CD4-positive, alpha-beta T cell treated with Interleukin-4 for 4 hours (primary cell): ENCODE measurements around the gene NEK7.
"Not testable (repeated sequence)": the region's sequence is repeated elsewhere in the genome, so short reads cannot be mapped to it uniquely, and the experiment has no call there.

Experiments
- DNase-seq: peaks from one replicate; pipeline ENCODE4 v3.0.0-alpha.2; 2020

The NEK7 gene

DNA sequence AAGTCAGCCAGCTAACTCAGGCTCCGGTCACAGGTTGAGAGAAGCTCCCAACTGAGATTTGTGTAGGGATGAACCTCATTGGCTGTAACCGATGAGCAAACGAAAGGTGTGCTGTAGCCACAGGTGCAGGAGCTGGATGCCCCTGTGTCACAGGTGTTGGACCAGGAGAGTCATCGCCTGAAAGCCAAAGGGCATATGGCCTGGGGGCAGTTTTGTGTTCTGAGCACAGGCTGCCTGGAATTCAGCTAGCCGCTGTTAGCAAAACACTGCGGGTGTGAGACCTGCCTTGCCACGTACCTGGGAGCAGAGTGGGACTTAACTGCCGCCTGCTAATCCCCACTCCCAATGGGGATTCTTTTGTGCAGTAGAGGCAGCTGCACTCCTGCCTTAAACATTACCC is 55.3 kb downstream of the NEK7 start:
- no peak for DNase-seq

GRCh38 chr1:198212675-198213074 is 55.9 kb downstream of the NEK7 start:
- no peak for DNase-seq

DNA sequence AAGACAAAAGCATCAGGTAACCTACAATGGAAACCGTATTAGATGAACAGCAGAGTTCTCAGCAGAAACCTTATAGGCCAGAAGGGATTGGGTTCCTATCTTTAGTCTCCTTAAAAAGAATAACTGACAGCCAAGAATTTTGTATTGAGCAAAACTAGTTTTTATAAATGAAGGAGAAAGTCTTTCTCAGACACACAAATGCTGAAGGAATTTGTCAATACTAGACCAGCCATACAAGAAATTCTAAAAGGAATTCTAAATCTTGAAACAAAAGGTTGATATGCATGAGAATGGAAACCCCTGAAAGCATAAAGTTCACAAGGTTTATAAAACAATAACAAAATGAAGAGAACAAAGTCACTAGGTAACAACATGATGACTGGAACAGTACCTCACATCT is 58.1 kb downstream of the NEK7 start:
- DNase-seq = no peak

- DNase-seq = no peak
These were observed 63.6 kb downstream of the NEK7 start for GRCh38 chr1:198220428-198220827.

- DNase-seq = not testable (repeated sequence)
These were observed 70.2 kb downstream of the NEK7 start for GRCh38 chr1:198227010-198227409.

- DNase-seq = not testable (repeated sequence)
These were observed 70.7 kb downstream of the NEK7 start for GRCh38 chr1:198227454-198227853.

DNA sequence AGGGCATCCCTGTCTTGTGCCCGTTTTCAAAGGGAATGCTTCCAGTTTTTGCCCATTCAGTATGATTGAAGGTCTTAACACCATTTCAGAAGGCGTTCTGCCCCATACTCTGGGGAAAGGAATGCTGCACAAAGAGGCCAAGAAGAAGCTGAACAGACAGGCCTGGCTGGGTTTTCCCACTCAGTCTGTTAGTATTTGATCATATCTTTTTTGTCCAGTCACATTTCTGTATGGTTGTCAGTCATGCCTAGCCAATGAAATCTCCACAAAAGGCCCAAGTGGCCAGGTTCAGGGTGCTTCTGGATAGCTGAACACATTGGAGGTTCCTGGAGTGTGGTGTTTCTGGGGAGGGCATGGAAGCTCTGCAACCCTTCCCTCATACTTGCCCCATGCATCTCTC is 72.1 kb downstream of the NEK7 start:
- DNase-seq = no peak

- no peak for DNase-seq
These were observed 75.0 kb downstream of the NEK7 start for GRCh38 chr1:198231779-198232178.

GRCh38 chr1:198232378-198232777 is 75.6 kb downstream of the NEK7 start:
- DNase-seq = no peak

DNA sequence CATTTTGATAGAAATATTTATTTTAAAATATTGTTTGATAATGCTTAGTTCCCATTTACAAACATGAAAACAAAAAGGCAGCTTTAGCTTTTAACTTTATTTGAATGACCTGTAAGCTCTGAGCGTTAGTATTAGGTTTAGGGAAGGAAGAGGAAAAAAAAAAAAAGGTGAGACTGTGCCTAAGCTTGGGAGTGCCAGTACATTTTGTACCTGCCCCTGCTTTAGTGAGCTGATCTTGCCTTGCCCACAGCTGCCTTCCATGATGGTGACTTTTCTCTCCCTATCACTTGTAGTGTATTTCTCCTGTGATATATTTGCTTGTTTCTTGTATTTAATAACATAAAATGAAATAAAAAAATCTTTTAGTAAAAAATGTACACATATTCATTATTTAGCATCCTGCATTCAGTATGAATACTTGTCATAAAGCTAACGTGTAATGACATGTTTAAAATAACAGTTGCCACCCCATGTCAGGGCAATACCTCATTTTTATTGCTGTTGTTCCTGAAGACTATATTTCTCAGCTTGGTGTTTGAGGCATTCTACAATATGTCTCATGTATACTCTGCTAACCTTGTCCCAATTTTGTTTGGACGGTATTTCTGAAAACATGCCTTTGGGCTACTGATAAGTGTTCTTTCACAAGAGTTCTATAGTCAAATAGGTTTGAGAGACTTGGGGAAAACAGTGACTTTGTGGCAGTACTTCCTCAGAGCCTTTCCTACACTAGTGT is 76.3 kb downstream of the NEK7 start:
- no peak for DNase-seq

- peak; percentile 15 for DNase-seq
These were observed 77.9 kb downstream of the NEK7 start for GRCh38 chr1:198234520-198235251.

DNA sequence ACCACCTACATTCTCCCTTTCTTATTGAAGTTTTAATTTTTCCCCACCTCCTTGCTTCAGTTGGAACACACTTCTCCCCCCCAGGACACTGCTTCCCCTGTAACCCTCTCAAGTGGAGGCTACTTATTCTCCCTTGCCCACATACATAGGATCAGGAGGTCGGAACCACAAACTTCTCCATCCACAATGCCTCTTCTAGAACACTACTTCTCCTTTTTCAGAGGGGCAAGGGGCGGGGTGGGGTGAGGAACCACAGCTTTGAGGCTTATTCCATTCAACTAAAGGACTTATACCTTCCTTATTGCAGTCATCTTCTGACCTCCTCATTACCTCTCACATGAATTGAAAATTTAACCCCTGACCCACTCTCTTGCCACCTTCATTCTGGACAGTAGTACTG is 81.3 kb downstream of the NEK7 start:
- no peak for DNase-seq

GRCh38 chr1:198241553-198241952 is 84.8 kb downstream of the NEK7 start:
- DNase-seq = no peak

GRCh38 chr1:198244772-198245171 is 88.0 kb downstream of the NEK7 start:
- DNase-seq = no peak

DNA sequence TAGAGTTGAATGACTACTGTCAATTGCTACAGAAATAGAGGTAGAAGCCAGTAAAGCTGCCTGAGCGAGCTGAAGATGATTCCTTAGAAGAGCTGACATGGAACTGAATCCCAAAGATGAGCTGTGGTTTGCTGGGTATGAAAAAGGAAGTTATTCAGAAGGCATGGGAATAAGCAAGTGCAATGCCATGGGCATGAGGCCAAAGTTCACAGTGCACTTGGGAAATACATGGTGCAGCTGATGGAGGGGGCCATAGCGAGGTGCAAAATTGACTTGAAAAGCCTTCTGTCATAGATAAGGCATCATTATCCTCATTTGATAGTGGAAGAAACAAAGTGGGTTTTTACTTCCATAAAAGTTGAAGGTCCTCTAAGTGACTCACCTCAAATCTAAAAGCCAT is 88.6 kb downstream of the NEK7 start:
- no peak for DNase-seq

- no peak for DNase-seq
These were observed 89.5 kb downstream of the NEK7 start for GRCh38 chr1:198246337-198246736.

GRCh38 chr1:198253259-198253658 is 96.5 kb downstream of the NEK7 start:
- DNase-seq = no peak

GRCh38 chr1:198253668-198254067 is 96.9 kb downstream of the NEK7 start:
- DNase-seq = peak; percentile 32

GRCh38 chr1:198254521-198254920 is 97.7 kb downstream of the NEK7 start:
- no peak for DNase-seq

- DNase-seq = no peak
These were observed 98.2 kb downstream of the NEK7 start for GRCh38 chr1:198254948-198255347.

GRCh38 chr1:198255784-198256183 is 99.0 kb downstream of the NEK7 start:
- DNase-seq = no peak

DNA sequence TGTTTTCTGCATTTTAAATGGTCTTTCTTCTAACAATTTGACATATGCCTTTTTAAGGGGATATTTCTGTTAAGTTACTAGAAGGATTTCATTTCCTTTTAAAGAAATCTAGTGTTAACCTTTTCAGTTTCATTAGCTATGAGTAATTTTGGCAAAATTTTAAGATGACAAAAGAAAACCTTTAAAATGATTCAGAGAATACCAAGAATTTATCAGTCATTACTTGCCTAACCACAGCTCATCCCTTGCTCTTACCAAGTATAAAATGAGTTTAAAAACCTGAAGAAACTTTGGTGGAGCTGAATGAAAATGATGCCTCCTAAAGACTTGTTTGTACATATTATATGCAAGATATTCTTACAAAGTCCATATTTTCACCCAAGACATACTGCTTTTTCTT is 101.7 kb downstream of the NEK7 start:
- peak; percentile 27 for DNase-seq

GRCh38 chr1:198259333-198260074 is 102.7 kb downstream of the NEK7 start:
- DNase-seq = no peak

DNA sequence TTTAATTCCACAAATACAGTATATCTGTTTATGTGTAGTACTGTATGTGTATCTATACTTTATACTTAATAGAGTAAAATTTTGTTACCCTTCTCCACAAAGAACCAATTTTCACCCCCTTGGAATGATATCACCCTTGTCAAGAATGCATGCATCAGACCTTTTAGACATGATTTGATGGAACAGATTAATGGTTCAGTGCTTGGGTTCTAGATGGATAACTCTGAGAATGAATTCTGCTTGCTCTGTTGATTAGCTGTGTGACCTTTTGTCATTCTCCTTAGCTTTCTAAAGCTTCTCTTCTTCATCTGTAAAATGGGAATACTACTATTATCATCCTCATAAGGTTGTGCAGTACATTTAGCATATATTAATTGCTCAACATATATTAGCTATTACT is 105.1 kb downstream of the NEK7 start:
- DNase-seq = no peak
